Immature natural killer cell (primary cell): Measurements from ENCODE around the gene BCAS2. TPM values are rescaled to one million over a fixed set of nuclear protein-coding genes. Genes with fewer than 3 reads are reported as not detected.

Experiments used
- polyA plus RNA-seq, 3 donors: library from polyadenylated mRNA; unstranded; fragments of 300-500 nt; fragmentation: Illumina TruSeq; gene quantifications; one replicate each; pipeline ENCODE4 v1.2.3, GENCODE V29; 2021

BCAS2 gene
- polyA plus RNA-seq, 3 donors from 2014 or later: 91.5 to 159 (median 99.2) TPM

Other genes starting within 250 kb of the BCAS2 start
- 10 to 100 TPM; 17.3 to 43.3 (median 28.0) TPM for gene TRIM33, start 70.4 kb downstream of the BCAS2 start, polyA plus RNA-seq
- under 1 TPM; 0.28 to 0.81 (median 0.54) TPM for gene DENND2C, start 88.4 kb upstream of the BCAS2 start, polyA plus RNA-seq
- not detected for gene AMPD1, start 113.9 kb upstream of the BCAS2 start, polyA plus RNA-seq
- 10 to 100 TPM; 34.0 to 35.6 (median 34.9) TPM for gene NRAS, start 135.2 kb upstream of the BCAS2 start, polyA plus RNA-seq
- gene CSDE1, start 176.4 kb upstream of the BCAS2 start, polyA plus RNA-seq: 100 to 1,000 TPM; 223 to 269 (median 257) TPM
- 10 to 100 TPM; 32.8 to 50.4 (median 37.9) TPM for gene SIKE1, start 199.1 kb upstream of the BCAS2 start, polyA plus RNA-seq